HUES64 (cell line): ENCODE results near the gene WIZ.

Experiments used
- H3K27ac ChIP-seq: 2 replicates; pipeline ENCODE4 v1.7.0; 2013; ENCODE audit warnings: low read depth, low read length, inconsistent platforms
- H3K27me3 ChIP-seq: 2 replicates; pipeline ENCODE4 v1.6.1; 2013; ENCODE audit warnings: mild to moderate bottlenecking, low read length; ENCODE audit not compliant: insufficient read depth
- H3K36me3 ChIP-seq: 2 replicates; pipeline ENCODE4 v1.6.1; 2013; ENCODE audit warnings: mild to moderate bottlenecking, low read length; ENCODE audit not compliant: insufficient read depth
- H3K4me1 ChIP-seq: 2 replicates; pipeline ENCODE4 v1.6.1; 2013; ENCODE audit warnings: mild to moderate bottlenecking, low read length, moderate library complexity; ENCODE audit not compliant: insufficient read depth
- H3K4me3 ChIP-seq: 2 replicates; pipeline ENCODE4 v1.5.1; 2013; ENCODE audit warnings: mild to moderate bottlenecking, low read length, moderate library complexity
- H3K9ac ChIP-seq: 2 replicates; pipeline ENCODE4 v1.6.1; 2013; ENCODE audit warnings: mild to moderate bottlenecking, low read depth, low read length
- H3K9me3 ChIP-seq: 2 replicates; pipeline ENCODE4 v1.6.1; 2013; ENCODE audit warnings: low read depth, low read length; ENCODE audit not compliant: insufficient read depth
- WGBS: fragments of 150-250, 120-280 bp; methylation state at CpG from one replicate; pipeline ENCODE4 v1.1.7; 2013; ENCODE audit warnings: missing lambda C conversion rate; 5-methylcytosine and 5-hydroxymethylcytosine counted together

WIZ gene

GRCh38 chr19:15464394-15465385 is 14.9 kb upstream of the WIZ start, which contains the start of gene RASAL3:
Gene RASAL3, minus strand, starts transcription at chr19:15464544. Its CDS starts 186 bp downstream, at chr19:15464358.
- H3K9me3 ChIP-seq, result no peaks in the 10 kb centered on the region; the same call in none of the 2 replicates
- H3K27me3 ChIP-seq, result peaks cover 40% of the 10 kb centered on the region
- WGBS, result 74% methylated on average over 16 of the region's 17 CpGs
- H3K36me3 ChIP-seq, result no peaks in the 10 kb centered on the region
- no peak within 1 kb of the TSS for H3K27ac ChIP-seq
- no peak within 1 kb of the TSS for H3K9ac ChIP-seq
- H3K4me1 ChIP-seq, result no peaks in the 10 kb centered on the region
- peak within 1 kb of the TSS; percentile 7; the same call in 1 of the 2 replicates for H3K4me3 ChIP-seq

GRCh38 chr19:15463861-15464371 is 14.2 kb upstream of the WIZ start:
- WGBS, result 83% methylated on average over 21 of the region's 25 CpGs
- Histone ChIP-seq H3K27ac (no peak overlapping the region), H3K36me3 (no peaks in the 10 kb centered on the region), H3K27me3 (peaks cover 39% of the 10 kb centered on the region), H3K9ac (no peak overlapping the region), H3K4me1 (no peaks in the 10 kb centered on the region), H3K4me3 (peak overlapping the region; percentile 7; the same call in 1 of the 2 replicates), H3K9me3 (no peaks in the 10 kb centered on the region; the same call in 1 of the 2 replicates)

GRCh38 chr19:15461694-15462093 is 11.9 kb upstream of the WIZ start:
- peaks cover 45% of the 10 kb centered on the region for H3K27me3 ChIP-seq
- H3K36me3 ChIP-seq, result no peaks in the 10 kb centered on the region
- no peaks in the 10 kb centered on the region for H3K4me1 ChIP-seq
- H3K9ac ChIP-seq, result no peak overlapping the region
- no peak overlapping the region for H3K27ac ChIP-seq
- 84% methylated on average over 2 of the region's 2 CpGs for WGBS
- no peak overlapping the region for H3K4me3 ChIP-seq
- no peaks in the 10 kb centered on the region for H3K9me3 ChIP-seq

- WGBS, result 46% methylated on average over 54 of the region's 54 CpGs
- H3K27me3 ChIP-seq, result peaks cover 80% of the 10 kb centered on the region
- no peaks in the 10 kb centered on the region for H3K9me3 ChIP-seq
- no peaks in the 10 kb centered on the region for H3K4me1 ChIP-seq
- no peaks in the 10 kb centered on the region for H3K36me3 ChIP-seq
- peak overlapping the region; percentile 48; the same call in 1 of the 2 replicates for H3K4me3 ChIP-seq
- no peak overlapping the region for H3K9ac ChIP-seq
- no peak overlapping the region for H3K27ac ChIP-seq
Measured at GRCh38 chr19:15457701-15458484, 8.1 kb upstream of the WIZ start.

GRCh38 chr19:15456871-15457700 is 7.3 kb upstream of the WIZ start:
- Histone ChIP-seq H3K27ac (no peak overlapping the region), H3K27me3 (peaks cover 83% of the 10 kb centered on the region), H3K4me3 (peak overlapping the region; percentile 48), H3K36me3 (no peaks in the 10 kb centered on the region), H3K9me3 (no peaks in the 10 kb centered on the region), H3K9ac (no peak overlapping the region), H3K4me1 (no peaks in the 10 kb centered on the region)
- 10% methylated on average over 86 of the region's 86 CpGs for WGBS

GRCh38 chr19:15456441-15456840 is 6.7 kb upstream of the WIZ start:
- H3K36me3 ChIP-seq, result no peaks in the 10 kb centered on the region
- 77% methylated on average over 14 of the region's 14 CpGs for WGBS
- no peaks in the 10 kb centered on the region for H3K9me3 ChIP-seq
- no peak overlapping the region for H3K9ac ChIP-seq
- H3K4me3 ChIP-seq, result peak overlapping the region; percentile 22; the same call in 1 of the 2 replicates
- no peaks in the 10 kb centered on the region for H3K4me1 ChIP-seq
- H3K27me3 ChIP-seq, result peaks cover 83% of the 10 kb centered on the region
- no peak overlapping the region for H3K27ac ChIP-seq

- Histone ChIP-seq H3K27me3 (peaks cover 83% of the 10 kb centered on the region), H3K4me3 (no peak overlapping the region)
Measured at GRCh38 chr19:15455996-15456395, 6.2 kb upstream of the WIZ start.

GRCh38 chr19:15453906-15454860 is 4.4 kb upstream of the WIZ start:
- no peak overlapping the region for H3K4me3 ChIP-seq
- no peak overlapping the region for H3K27ac ChIP-seq
- H3K27me3 ChIP-seq, result peaks cover 65% of the 10 kb centered on the region
- no peaks in the 10 kb centered on the region for H3K9me3 ChIP-seq
- H3K4me1 ChIP-seq, result no peaks in the 10 kb centered on the region
- 87% methylated on average over 17 of the region's 17 CpGs for WGBS
- no peaks in the 10 kb centered on the region for H3K36me3 ChIP-seq
- no peak overlapping the region for H3K9ac ChIP-seq

More at GRCh38 chr19:15455996-15456395, 6.2 kb upstream of the WIZ start:
- Histone ChIP-seq H3K36me3 (no peaks in the 10 kb centered on the region), H3K9ac (no peak overlapping the region), H3K9me3 (no peaks in the 10 kb centered on the region), H3K4me1 (no peaks in the 10 kb centered on the region), H3K27ac (no peak overlapping the region)
- 89% methylated on average over 9 of the region's 9 CpGs for WGBS

- no peak overlapping the region for H3K9ac ChIP-seq
- peaks cover 56% of the 10 kb centered on the region for H3K27me3 ChIP-seq
- no peaks in the 10 kb centered on the region for H3K9me3 ChIP-seq
- H3K4me3 ChIP-seq, result peak overlapping the region; percentile 46
- WGBS, result 9% methylated on average over 44 of the region's 44 CpGs
- H3K27ac ChIP-seq, result no peak overlapping the region
- H3K36me3 ChIP-seq, result no peaks in the 10 kb centered on the region
- peaks cover 6% of the 10 kb centered on the region; the same call in 1 of the 2 replicates for H3K4me1 ChIP-seq
Measured at GRCh38 chr19:15453091-15453578, 3.4 kb upstream of the WIZ start.
